K562 (cell line): Measurements from ENCODE around the gene ARF5. TPM values are rescaled to one million over a fixed set of nuclear protein-coding genes. Genes with fewer than 3 reads are reported as not detected.

Experiments
- ATAC-seq: fragments of 200-7000 bp; cut with Tn5 transposase; 3 replicates; pipeline ENCODE4 v1.9.1; 2020; ENCODE audit warnings: moderate library complexity
- BruUV-seq: library from RNA; stranded (reverse); fragments of 400-500 nt; replicated peaks from 2 replicates; lab custom pipeline; 2021; lab: Mats Ljungman, UMichigan
- CTCF ChIA-PET: fragments of 300-600 bp; formaldehyde crosslinking; extraction: SDS; loops from one replicate; lab custom pipeline; 2021; ENCODE audit warnings: low intra/inter-chr PET ratio; lab: Yijun Ruan, JAX
- POLR2A ChIA-PET: fragments of 300-600, 350-650 bp; sonication (Branson Sonifier 250); formaldehyde crosslinking; extraction: SDS; loops from one replicate; lab custom pipeline; 2021; ENCODE audit warnings: antibody characterized with exemption, inconsistent platforms; lab: Yijun Ruan, JAX
- DNase-seq, 4 experiments: peaks; one replicate each; pipeline versions ENCODE4 v3.0.0 to v3.0.0-alpha.2; 2011 to 2018; ENCODE audit warnings: low spot score in 3 of 4, mixed read lengths in 3 of 4; ENCODE audit errors: extremely low read depth in 1 of 4
- FAIRE-seq: peaks from 2 replicates; lab custom pipeline; 2011; peaks lifted over from hg19 to GRCh38; lab: Jason Lieb, UNC
- H2AFZ ChIP-seq: 2 replicates; pipeline ENCODE4 v1.6.0; 2011; ENCODE audit warnings: low read depth, low read length, control low read depth, inconsistent platforms
- H3K27ac ChIP-seq: fragments of 200-600 bp; 3 replicates; pipeline ENCODE4 v1.8.0; 2011; ENCODE audit warnings: low read depth, mild to moderate bottlenecking, control low read depth, inconsistent platforms, low read length, moderate library complexity, mixed read lengths; ENCODE audit errors: extremely low read depth
- H3K27me3 ChIP-seq, 2 experiments: fragments of 300-600 bp in 1 of 2; 2 replicates in 1 of 2; 3 replicates in 1 of 2; pipeline versions ENCODE4 v1.6.0 to v1.8.0; 2011; ENCODE audit warnings: inconsistent platforms in 2 of 2, low read length in 2 of 2, mild to moderate bottlenecking in 1 of 2, mixed read lengths in 1 of 2, moderate library complexity in 1 of 2; ENCODE audit not compliant: control insufficient read depth in 2 of 2, insufficient read depth in 2 of 2
- H3K36me3 ChIP-seq: fragments of 300-600 bp; 3 replicates; pipeline ENCODE4 v1.8.0; 2011; ENCODE audit warnings: mild to moderate bottlenecking, low read length, inconsistent platforms; ENCODE audit not compliant: control insufficient read depth, insufficient read depth
- H3K4me1 ChIP-seq, 2 experiments: fragments of 200-600 bp in 1 of 2; replicated peaks in 1 of 2; 2 replicates in 1 of 2; 3 replicates in 1 of 2; pipeline versions ENCODE4 v1.5.1 to v1.8.0; 2011; ENCODE audit warnings: inconsistent platforms in 2 of 2, low read length in 2 of 2, mild to moderate bottlenecking in 1 of 2, mixed read lengths in 1 of 2, moderate library complexity in 1 of 2; ENCODE audit not compliant: control insufficient read depth in 2 of 2, insufficient read depth in 2 of 2
- H3K4me2 ChIP-seq: 2 replicates; pipeline ENCODE4 v1.6.1; 2011; ENCODE audit warnings: low read length, control low read depth, inconsistent platforms, mixed read lengths; ENCODE audit not compliant: insufficient read depth
- H3K4me3 ChIP-seq: fragments of 200-600 bp; sonication (generic), shearing (Covaris generic); 2 replicates; pipeline ENCODE4 v1.5.1; 2016; ENCODE audit warnings: control low read depth, inconsistent platforms
- H3K79me2 ChIP-seq: fragments of 200-600 bp; 3 replicates; pipeline ENCODE4 v1.8.0; 2011; ENCODE audit warnings: low read length, inconsistent platforms; ENCODE audit not compliant: control insufficient read depth, insufficient read depth
- H3K9ac ChIP-seq, 2 experiments: 2 replicates each; pipeline versions ENCODE4 v1.6.0 to v1.6.1; 2011; ENCODE audit warnings: low read depth in 2 of 2, low read length in 2 of 2, control low read depth in 1 of 2, inconsistent platforms in 1 of 2, mild to moderate bottlenecking in 1 of 2, mixed read lengths in 1 of 2; ENCODE audit not compliant: insufficient read depth in 1 of 2
- H3K9me1 ChIP-seq: one replicate; pipeline ENCODE4 v1.6.0; 2011; ENCODE audit warnings: inconsistent platforms, mild to moderate bottlenecking, low read length, moderate library complexity; ENCODE audit not compliant: control insufficient read depth, insufficient read depth
- H3K9me3 ChIP-seq: replicated peaks from 2 replicates; pipeline ENCODE4 v1.5.1; 2011; ENCODE audit warnings: low read depth, low read length, inconsistent platforms; ENCODE audit not compliant: control insufficient read depth, insufficient read depth
- H4K20me1 ChIP-seq: replicated peaks from 2 replicates; pipeline ENCODE4 v1.6.1; 2011; ENCODE audit warnings: low read length, inconsistent platforms, mixed read lengths; ENCODE audit not compliant: control insufficient read depth, insufficient read depth
- CEBPB ChIP-seq: fragments of 450-650 bp; IDR thresholded peaks from 2 replicates; pipeline ENCODE4 v1.6.1; 2016; ENCODE audit warnings: missing genetic modification characterization, missing compliant biosample characterization
- JUND ChIP-seq, 2 experiments: IDR thresholded peaks; 2 replicates in 1 of 2; 3 replicates in 1 of 2; pipeline ENCODE4 v1.6.1; 2011; ENCODE audit warnings: borderline replicate concordance in 2 of 2, low read depth in 2 of 2, low read length in 2 of 2, improper control_type of control experiment in 1 of 2, missing biosample characterization in 1 of 2, missing genetic modification characterization in 1 of 2, missing genetic modification reagents in 1 of 2
- MTA1 ChIP-seq: fragments of 450-650 bp; IDR thresholded peaks from 2 replicates; pipeline ENCODE4 v1.6.1; 2017; ENCODE audit warnings: borderline replicate concordance
- NR3C1 ChIP-seq: sonication (generic); formaldehyde crosslinking; IDR thresholded peaks from 2 replicates; pipeline ENCODE4 v1.8.1; 2022; ENCODE audit warnings: missing genetic modification reagents
- POLR3A ChIP-seq: IDR thresholded peaks from 2 replicates; pipeline ENCODE4 v1.6.1; 2011; ENCODE audit warnings: borderline replicate concordance, mild to moderate bottlenecking, moderate library complexity; ENCODE audit not compliant: insufficient read length, insufficient read depth; ENCODE audit errors: extremely low read depth
- ZBTB1 ChIP-seq: sonication (generic); formaldehyde crosslinking; IDR thresholded peaks from 2 replicates; pipeline ENCODE4 v1.8.1; 2023; ENCODE audit warnings: missing genetic modification reagents, low read depth, mild to moderate bottlenecking, borderline replicate concordance
- ZBTB7A ChIP-seq: IDR thresholded peaks from 2 replicates; pipeline ENCODE4 v1.6.1; 2011; ENCODE audit warnings: low read depth, mild to moderate bottlenecking, low read length, moderate library complexity, borderline replicate concordance; ENCODE audit not compliant: control insufficient read depth
- ZNF175 ChIP-seq: fragments of 200-800 bp; sonication (Bioruptor generic); IDR thresholded peaks from 2 replicates; pipeline ENCODE4 v1.6.1; 2016; ENCODE audit warnings: low read depth, mild to moderate bottlenecking, missing genetic modification characterization, missing compliant biosample characterization
- ZNF263 ChIP-seq: sonication (generic); formaldehyde crosslinking; IDR thresholded peaks from 2 replicates; pipeline ENCODE4 v1.8.0; 2022; ENCODE audit warnings: mild to moderate bottlenecking, missing genetic modification reagents, borderline replicate concordance
- WGBS: fragments of 100-300 bp; shearing (Covaris generic); methylation state at CpG from one replicate; pipeline ENCODE4 v1.1.6; 2016; ENCODE audit warnings: low coverage, mixed read lengths; ENCODE audit not compliant: insufficient coverage; ENCODE audit errors: missing lambda C conversion rate; 5-methylcytosine and 5-hydroxymethylcytosine counted together
- in situ Hi-C: fragments of 300-500 bp; cut with MboI; formaldehyde crosslinking; loops from 4 replicates; pipeline ENCODE4 v1.15.0; 2018; ENCODE audit warnings: inconsistent platforms, mixed read lengths
- intact Hi-C: fragments of 100-400 bp; cut with micrococcal nuclease; formaldehyde crosslinking; loops from 2 replicates; pipeline ENCODE4 v1.14.2; 2022
- polyA plus RNA-seq, 8 experiments: library from polyadenylated mRNA; depleted of rRNA in 4 of 8; stranded (reverse) in 5 of 8; unstranded in 3 of 8; fragments of >200 nt; fragmentation: Nextera tagmentation in 2 of 8; fragmentation: Illumina TruSeq in 1 of 8; extraction: Ambion mirVana in 2 of 8; extraction: Trizol in 1 of 8; gene quantifications; 2 replicates each; pipeline versions ENCODE4 v1.2.1 to v1.2.3, GENCODE V29; 2011 to 2014; ENCODE audit warnings: inconsistent platforms in 1 of 8, missing spikeins in 1 of 8
- total RNA-seq, 7 experiments: library from RNA; depleted of rRNA in 6 of 7; stranded (reverse); fragments of >200 nt in 6 of 7; fragmentation: Illumina TruSeq in 2 of 7; extraction: Trizol in 2 of 7; gene quantifications; 2 replicates each; pipeline versions ENCODE4 v1.2.1 to v1.2.3, GENCODE V29; 2011 to 2021; ENCODE audit warnings: low replicate concordance in 1 of 7
- TF ChIP-seq, protein P1 (sequence below): sonication (generic); formaldehyde crosslinking; IDR thresholded peaks from 2 replicates; pipeline ENCODE4 v1.8.0; 2022; ENCODE audit warnings: missing genetic modification reagents, mild to moderate bottlenecking, moderate library complexity, borderline replicate concordance
- TF ChIP-seq, protein P2 (sequence below), 3 experiments: IDR thresholded peaks in 2 of 3; conservative IDR thresholded peaks in 1 of 3; 2 replicates each; pipeline ENCODE4 v1.5.1; 2011 to 2012; ENCODE audit warnings: low read length in 3 of 3, mild to moderate bottlenecking in 3 of 3, control low read depth in 2 of 3, improper control_type of control experiment in 1 of 3, inconsistent platforms in 1 of 3, low read depth in 1 of 3, mixed read lengths in 1 of 3, moderate library complexity in 1 of 3; ENCODE audit not compliant: insufficient read depth in 2 of 3
- TF ChIP-seq, protein P3 (sequence below): fragments of 450-650 bp; formaldehyde crosslinking; IDR thresholded peaks from 2 replicates; pipeline ENCODE4 v1.4.0; 2020; ENCODE audit warnings: mild to moderate bottlenecking, moderate library complexity
- TF ChIP-seq, protein P4 (sequence below): fragments of 250-450 bp; sonication (Bioruptor Pico); IDR thresholded peaks from 2 replicates; pipeline ENCODE4 v1.6.1; 2021; ENCODE audit warnings: mild to moderate bottlenecking

Gene ARF5
- total and polyA plus RNA-seq, 9 of the 15 experiments (the other 6 are each of a cell fraction or from before 2014, with no cell fraction given) = 8.1 to 290 (median 125) TPM

DNA sequence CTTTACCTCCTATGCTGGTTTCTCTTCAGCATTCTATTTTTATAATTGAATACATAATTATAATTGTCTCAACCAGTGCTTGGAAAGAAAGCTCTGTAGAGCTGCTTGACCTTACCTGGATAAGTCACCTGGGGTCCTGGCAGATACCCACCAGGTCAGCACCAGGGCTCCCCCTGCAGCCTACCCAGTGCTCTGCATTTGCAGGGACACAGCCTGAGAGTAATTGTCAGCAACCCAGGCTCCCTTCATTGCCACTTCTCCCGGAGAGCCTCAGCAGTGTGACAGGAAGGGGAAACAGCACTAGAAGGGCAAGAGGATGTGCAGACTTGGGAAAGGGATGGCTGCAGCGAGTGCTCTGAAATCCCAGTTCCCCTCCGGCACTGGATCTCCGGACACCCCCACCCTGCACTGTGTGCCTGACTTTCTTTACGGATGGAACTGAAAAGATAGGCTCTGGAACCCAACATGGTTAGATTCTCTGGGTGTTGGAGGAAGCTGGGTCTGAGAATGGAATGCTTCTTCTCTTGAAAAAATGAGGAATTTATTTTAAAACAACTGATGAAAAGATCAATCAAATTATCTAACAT is 41.1 kb downstream of the ARF5 start:
- intact Hi-C loops = loop anchor here (5.0 kb wide), 1 partner anchor 127 kb away; no protein-coding TSS in a partner anchor
- Histone ChIP-seq H2AFZ (0 out of 2 replicates have a peak overlapping the region, but pooled peaks have one; percentile 36), H4K20me1 (no peaks in the 10 kb centered on the region), H3K4me1 (no peaks in the 10 kb centered on the region), H3K27ac (no peak overlapping the region), H3K9ac (no peak overlapping the region), H3K9me1 (no peaks in the 10 kb centered on the region), H3K4me3 (no peak overlapping the region), H3K9me3 (no peaks in the 10 kb centered on the region), H3K4me2 (no peak overlapping the region), H3K27me3 (peaks cover 10 to 18% of the 10 kb centered on the region in 2 experiments; a peak in 4 of 5 replicates), H3K79me2 (no peaks in the 10 kb centered on the region), H3K36me3 (no peaks in the 10 kb centered on the region)
- BruUV-seq = no TSS peak
- POLR2A ChIA-PET = interaction anchor here (0.7 to 1.0 kb wide), 3 partner anchors 8 to 209 kb away, joined by 3 to 4 read pairs (median 4); no protein-coding TSS in a partner anchor
- CTCF ChIA-PET = interaction anchor here (1.8 kb wide), 1 partner anchor 580 kb away, joined by 7 read pairs; no protein-coding TSS in a partner anchor
- 9% methylated on average over 5 of the region's 5 CpGs for WGBS
- in situ Hi-C loops = no loop called here
- peak; percentile 95 for ATAC-seq
- peak; percentile 51 to 71 (median 60) for DNase-seq
- no peak for FAIRE-seq
- TF ChIP-seq NR3C1 (CRISPR knock-in tag) (no peak), CEBPB (tag) (no peak), ZNF175 (CRISPR knock-in tag) (no peak), POLR3A (no peak), ZNF263 (CRISPR knock-in tag) (no peak), MTA1 (no peak), JUND (IDR thresholded peaks at IDR 0.05; ENCODE audit: borderline replicate concordance, low read depth, low read length) (0 out of 2 replicates have a peak, but pooled peaks have one; percentile 13), JUND (tag; IDR thresholded peaks at IDR 0.05; ENCODE audit: borderline replicate concordance, low read depth, low read length) (no peak), ZBTB7A (peak; percentile 61; the same call in 1 of the 2 replicates), ZBTB1 (no peak)
- TF ChIP-seq, protein P1, sequence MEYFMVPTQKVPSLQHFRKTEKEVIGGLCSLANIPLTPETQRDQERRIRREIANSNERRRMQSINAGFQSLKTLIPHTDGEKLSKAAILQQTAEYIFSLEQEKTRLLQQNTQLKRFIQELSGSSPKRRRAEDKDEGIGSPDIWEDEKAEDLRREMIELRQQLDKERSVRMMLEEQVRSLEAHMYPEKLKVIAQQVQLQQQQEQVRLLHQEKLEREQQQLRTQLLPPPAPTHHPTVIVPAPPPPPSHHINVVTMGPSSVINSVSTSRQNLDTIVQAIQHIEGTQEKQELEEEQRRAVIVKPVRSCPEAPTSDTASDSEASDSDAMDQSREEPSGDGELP (CRISPR knock-in tag) = no peak
- TF ChIP-seq, protein P2, sequence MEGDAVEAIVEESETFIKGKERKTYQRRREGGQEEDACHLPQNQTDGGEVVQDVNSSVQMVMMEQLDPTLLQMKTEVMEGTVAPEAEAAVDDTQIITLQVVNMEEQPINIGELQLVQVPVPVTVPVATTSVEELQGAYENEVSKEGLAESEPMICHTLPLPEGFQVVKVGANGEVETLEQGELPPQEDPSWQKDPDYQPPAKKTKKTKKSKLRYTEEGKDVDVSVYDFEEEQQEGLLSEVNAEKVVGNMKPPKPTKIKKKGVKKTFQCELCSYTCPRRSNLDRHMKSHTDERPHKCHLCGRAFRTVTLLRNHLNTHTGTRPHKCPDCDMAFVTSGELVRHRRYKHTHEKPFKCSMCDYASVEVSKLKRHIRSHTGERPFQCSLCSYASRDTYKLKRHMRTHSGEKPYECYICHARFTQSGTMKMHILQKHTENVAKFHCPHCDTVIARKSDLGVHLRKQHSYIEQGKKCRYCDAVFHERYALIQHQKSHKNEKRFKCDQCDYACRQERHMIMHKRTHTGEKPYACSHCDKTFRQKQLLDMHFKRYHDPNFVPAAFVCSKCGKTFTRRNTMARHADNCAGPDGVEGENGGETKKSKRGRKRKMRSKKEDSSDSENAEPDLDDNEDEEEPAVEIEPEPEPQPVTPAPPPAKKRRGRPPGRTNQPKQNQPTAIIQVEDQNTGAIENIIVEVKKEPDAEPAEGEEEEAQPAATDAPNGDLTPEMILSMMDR (IDR thresholded peaks at IDR 0.05 in 2 of 3, conservative IDR thresholded peaks at IDR 0.05 in 1 of 3; ENCODE audit: insufficient read depth in 2 of 3, low read depth in 1 of 3, low read length in 3 of 3) = peak; percentile 86 to 91 (median 86)
- TF ChIP-seq, protein P3, sequence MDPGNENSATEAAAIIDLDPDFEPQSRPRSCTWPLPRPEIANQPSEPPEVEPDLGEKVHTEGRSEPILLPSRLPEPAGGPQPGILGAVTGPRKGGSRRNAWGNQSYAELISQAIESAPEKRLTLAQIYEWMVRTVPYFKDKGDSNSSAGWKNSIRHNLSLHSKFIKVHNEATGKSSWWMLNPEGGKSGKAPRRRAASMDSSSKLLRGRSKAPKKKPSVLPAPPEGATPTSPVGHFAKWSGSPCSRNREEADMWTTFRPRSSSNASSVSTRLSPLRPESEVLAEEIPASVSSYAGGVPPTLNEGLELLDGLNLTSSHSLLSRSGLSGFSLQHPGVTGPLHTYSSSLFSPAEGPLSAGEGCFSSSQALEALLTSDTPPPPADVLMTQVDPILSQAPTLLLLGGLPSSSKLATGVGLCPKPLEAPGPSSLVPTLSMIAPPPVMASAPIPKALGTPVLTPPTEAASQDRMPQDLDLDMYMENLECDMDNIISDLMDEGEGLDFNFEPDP (CRISPR knock-in tag) = no peak
- TF ChIP-seq, protein P4, sequence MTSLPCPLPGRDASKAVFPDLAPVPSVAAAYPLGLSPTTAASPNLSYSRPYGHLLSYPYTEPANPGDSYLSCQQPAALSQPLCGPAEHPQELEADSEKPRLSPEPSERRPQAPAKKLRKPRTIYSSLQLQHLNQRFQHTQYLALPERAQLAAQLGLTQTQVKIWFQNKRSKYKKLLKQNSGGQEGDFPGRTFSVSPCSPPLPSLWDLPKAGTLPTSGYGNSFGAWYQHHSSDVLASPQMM (CRISPR knock-in tag) = no peak
